Smooth muscle cell of the brain vasculature (primary cell): ENCODE measurements around the gene CEP85L.

Experiments
- DNase-seq: peaks from one replicate; pipeline ENCODE4 v3.0.0-alpha.2; 2012; ENCODE audit warnings: low read depth, low spot score

CEP85L gene

GRCh38 chr6:118661831-118662230, 10.4 kb upstream of the CEP85L start:
- DNase-seq = no peak

- no peak for DNase-seq
Measured at GRCh38 chr6:118660218-118660569, 8.8 kb upstream of the CEP85L start.

- no peak for DNase-seq
Measured at GRCh38 chr6:118659513-118660217, 8.3 kb upstream of the CEP85L start.

GRCh38 chr6:118656847-118657451, 5.6 kb upstream of the CEP85L start:
- no peak for DNase-seq

- no peak for DNase-seq
Measured at GRCh38 chr6:118652051-118652615, 742 bp upstream of the CEP85L start.

GRCh38 chr6:118650582-118651281, 659 bp downstream of the CEP85L start:
- no peak for DNase-seq

- DNase-seq = no peak
Measured at GRCh38 chr6:118649918-118650581, 1.3 kb downstream of the CEP85L start.

GRCh38 chr6:118648866-118649554, 2.4 kb downstream of the CEP85L start:
- no peak for DNase-seq

- DNase-seq = no peak
Measured at GRCh38 chr6:118646977-118647376, 4.4 kb downstream of the CEP85L start.

GRCh38 chr6:118645395-118645794, 6.0 kb downstream of the CEP85L start:
- DNase-seq = no peak

- DNase-seq = no peak
Measured at GRCh38 chr6:118644007-118644406, 7.4 kb downstream of the CEP85L start.

GRCh38 chr6:118641042-118641441, 10.3 kb downstream of the CEP85L start:
- DNase-seq = no peak

GRCh38 chr6:118639054-118639964, 12.1 kb downstream of the CEP85L start:
- no peak for DNase-seq

GRCh38 chr6:118638288-118638687, 13.1 kb downstream of the CEP85L start:
- DNase-seq = no peak

GRCh38 chr6:118635909-118636735, 15.3 kb downstream of the CEP85L start:
- DNase-seq = no peak

- DNase-seq = no peak
Measured at GRCh38 chr6:118632359-118632758, 19.0 kb downstream of the CEP85L start.

- no peak for DNase-seq
Measured at GRCh38 chr6:118630923-118631322, 20.5 kb downstream of the CEP85L start.

- no peak for DNase-seq
Measured at GRCh38 chr6:118630067-118630466, 21.3 kb downstream of the CEP85L start.

- DNase-seq = no peak
Measured at GRCh38 chr6:118627724-118628123, 23.7 kb downstream of the CEP85L start.

GRCh38 chr6:118625833-118626232, 25.6 kb downstream of the CEP85L start:
- DNase-seq = no peak
